Dermis blood vessel endothelial cell (primary cell): ENCODE data around the gene CCDC70. TPM values are rescaled to one million over a fixed set of nuclear protein-coding genes. Genes with fewer than 3 reads are reported as not detected.
"Not testable (repeated sequence)": the region's sequence is repeated elsewhere in the genome, so short reads cannot be mapped to it uniquely, and the experiment has no call there.

Experiments used
- DNase-seq: peaks from one replicate; pipeline ENCODE4 v3.0.0; 2010
- total RNA-seq: library from RNA; depleted of rRNA; stranded (reverse); fragments of >200 nt; gene quantifications from 2 replicates; pipeline ENCODE4 v1.2.3, GENCODE V29; 2014

Gene CCDC70
- not detected in 2 replicates for total RNA-seq

DNA sequence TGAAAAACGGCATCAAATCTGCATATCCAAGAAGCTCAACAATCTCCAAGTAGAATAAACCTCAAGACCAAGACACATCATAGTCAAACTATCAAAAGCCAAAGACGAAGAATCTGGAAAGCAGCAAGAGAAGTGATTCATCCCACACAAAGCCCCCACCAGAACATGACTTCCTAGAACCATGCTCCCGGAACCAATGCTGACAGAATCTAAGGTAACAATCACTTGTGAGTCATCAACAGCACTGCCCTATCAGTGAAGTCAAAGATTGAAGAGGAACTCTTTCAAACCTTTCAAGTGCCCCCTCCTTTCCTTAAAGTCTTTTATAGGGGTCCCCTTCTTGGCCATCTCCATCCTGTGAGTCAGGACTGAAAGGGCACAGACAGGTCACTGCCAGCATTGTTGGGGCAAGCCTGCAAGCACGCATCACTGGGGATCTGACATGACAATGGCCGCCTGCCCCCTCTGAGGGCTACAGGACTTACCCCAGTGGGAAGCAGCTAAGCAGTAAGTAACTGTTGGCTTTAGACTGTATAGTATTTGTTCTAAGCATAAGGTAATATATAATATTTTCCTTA, at the start of gene CCDC70:
Gene CCDC70, plus strand, starts transcription at position 247 of the 578 bp plus-strand sequence. CDS start 3,443 bp downstream, outside the sequence.
- DNase-seq = peak; percentile 69

DNA sequence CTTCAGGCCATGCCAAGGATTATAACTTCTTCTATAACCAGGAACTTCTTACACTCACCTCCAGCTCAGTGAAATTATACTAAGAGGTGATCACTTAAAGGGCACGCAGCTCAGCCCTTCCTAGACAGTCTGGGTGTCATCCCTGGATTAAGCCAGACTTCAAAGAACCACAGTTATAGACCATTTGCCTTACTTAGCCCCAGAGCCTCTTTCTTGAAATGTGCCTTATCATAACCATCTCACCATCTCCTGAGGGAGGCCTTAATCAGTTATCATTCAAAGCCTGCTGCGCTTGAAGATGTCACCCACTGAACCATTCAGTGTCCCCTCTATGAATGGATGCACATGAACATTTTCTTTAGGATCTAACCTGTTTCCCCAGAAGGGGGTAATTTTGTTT, 47.7 kb upstream of the CCDC70 start:
- no peak for DNase-seq

DNA sequence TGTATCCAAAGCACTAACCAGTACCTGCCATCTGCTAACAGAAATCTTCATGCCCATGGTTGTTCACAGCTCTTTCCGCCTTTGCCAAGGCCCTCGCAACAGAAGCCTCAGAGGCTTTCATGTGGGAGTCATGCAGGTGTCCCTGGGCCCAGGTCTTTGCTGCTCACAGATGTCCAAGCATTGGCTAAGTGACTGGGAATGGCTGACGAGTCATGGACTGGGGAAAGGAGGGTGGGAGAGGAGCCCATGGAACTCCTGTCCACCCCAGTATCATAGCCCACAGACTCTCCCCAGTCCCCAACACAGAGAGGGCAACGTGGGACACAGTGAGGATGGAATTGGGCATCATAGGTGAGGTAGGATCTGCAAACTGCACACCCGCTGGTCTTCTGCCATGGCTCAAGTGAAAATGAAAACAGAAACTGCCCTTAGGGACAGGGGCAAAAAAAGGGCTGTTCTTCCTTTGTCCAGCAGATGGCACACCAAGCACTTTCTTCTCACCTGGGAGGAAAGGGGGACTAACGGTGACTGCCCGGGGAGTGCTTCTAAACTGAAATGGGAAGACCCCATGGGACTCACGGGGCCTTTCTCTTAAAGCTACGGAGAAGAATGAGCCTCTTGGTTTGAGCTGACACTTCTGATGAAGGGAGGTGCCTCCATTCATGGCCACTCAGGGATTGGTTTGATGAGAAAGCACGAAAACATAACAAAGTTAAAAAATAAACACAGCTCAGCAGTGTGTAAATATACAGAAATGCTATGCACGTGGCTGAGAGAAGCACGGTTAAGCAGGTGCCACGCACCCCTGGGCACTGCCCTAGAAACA, 46.7 kb upstream of the CCDC70 start:
- peak; percentile 77 for DNase-seq

DNA sequence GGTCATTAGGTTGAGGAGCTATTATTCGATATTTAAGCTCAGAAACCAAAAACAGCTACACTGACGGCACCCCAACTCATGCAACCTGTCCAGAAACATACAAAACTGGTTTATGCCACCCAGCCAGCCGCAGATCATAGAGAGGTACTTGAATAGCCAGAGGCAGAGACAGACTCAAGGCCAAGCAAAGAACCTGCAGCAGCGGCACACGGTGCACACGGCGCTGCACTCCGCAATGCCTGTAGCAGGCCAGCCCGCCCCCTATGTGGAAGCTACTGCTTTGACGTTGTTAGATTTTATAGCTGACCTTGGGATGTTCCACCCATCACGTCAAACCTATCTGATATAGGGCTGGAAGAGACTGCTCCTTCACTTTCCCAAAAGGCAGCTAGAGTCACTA, 45.9 kb upstream of the CCDC70 start:
- no peak for DNase-seq

DNA sequence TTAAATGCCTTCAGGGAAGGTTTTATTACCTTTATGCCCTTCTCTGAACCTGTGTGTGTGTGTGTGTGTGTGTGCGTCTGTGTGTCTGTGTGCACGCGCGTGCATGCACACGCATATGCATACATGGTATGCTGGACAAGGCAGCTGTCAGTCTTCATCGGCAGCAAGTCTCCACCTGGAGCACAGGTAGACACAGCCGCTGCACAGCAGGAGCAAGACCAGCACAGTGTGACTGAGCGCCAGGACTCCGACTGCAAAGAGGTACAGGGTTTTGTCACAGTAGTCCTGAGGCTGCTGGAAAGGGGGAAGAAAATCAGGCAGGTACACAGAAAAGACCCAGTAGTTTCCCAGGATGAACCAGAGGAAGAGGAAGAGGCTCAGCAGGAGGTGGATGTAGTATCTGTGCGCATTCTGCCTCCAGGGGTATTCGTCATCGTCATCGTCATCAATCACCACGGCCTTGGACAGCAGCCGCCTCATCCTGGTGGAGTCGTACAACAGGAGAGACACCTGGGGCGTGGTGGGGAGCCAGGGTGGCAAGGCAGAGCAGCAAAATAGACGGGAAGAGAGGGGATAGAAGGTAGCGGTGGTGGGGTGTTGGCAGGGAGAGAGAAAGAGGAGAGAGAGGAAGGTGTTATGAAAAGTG, 45.0 kb upstream of the CCDC70 start:
- DNase-seq = no peak

DNA sequence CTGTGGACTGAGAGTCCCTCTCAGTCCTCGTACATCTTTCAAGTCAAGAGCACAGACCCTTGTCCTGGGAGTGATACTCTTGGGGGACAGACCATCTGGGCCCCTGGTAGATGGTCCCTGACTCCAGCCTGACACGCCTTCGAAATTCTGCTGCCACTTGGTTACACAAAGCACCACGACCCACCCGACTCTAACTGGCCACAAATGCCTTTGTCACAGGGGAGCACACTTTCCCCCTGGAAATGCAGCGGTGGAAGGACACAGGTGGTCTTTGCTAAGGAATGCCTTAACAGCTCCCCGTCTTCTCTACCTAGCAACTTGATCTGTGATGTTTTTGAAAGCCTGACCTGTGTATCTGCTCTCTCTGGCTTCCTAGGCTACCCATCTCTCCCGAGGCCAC, 44.1 kb upstream of the CCDC70 start:
- no peak for DNase-seq

DNA sequence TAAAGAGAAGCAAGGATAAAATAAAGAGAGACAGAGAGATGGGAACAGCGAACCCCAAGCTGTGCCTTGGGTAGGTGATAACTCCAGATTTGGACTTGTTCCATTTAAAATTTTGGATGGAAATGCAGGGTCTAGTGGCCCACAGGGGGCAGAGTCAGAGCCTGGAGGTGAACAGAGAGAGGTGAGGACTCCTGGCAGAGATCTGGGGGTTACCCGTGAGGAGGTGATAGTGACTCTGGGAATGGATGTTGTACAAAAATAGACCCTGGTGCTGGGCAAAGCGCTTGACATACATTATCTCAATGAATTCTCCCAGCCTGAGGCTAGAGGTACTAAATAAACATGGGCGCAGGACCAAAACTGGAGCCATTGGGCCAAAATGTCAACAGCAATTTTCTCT, 43.5 kb upstream of the CCDC70 start:
- no peak for DNase-seq

DNA sequence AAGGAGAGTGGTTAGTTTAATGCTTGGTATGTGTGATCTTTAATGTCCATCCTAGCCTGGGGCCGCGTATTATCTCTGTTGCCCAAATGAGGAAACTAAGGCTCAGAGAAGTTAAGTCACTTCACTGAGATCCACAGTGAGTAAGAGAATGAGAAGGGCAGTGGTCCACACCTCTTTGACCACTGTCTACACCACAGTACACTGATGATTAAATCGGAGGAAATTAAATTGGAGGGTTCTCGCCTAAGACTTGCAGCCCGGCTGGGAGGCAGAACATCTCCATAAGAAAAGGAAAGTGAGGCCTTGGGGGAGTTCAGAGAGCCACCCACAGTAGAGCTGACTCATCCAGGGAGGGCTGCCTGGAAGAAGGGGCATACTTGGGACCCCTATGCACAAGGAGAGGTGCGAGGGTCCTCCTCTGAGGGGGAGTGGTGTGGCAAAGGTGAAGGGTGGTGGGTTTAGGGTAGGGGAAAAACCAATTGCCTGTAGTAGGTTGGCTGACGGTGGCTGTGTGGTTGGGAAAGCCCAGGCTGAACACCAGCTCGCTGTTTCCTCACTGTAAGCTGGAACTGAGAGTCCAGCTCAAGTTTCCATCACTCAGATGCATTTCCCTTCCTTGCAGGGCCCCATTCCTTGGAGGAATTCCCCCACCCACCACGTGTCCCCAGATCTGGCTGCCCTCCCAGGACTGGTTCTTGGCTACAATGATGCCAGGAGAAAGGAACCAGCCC, 42.8 kb upstream of the CCDC70 start:
- DNase-seq = no peak

DNA sequence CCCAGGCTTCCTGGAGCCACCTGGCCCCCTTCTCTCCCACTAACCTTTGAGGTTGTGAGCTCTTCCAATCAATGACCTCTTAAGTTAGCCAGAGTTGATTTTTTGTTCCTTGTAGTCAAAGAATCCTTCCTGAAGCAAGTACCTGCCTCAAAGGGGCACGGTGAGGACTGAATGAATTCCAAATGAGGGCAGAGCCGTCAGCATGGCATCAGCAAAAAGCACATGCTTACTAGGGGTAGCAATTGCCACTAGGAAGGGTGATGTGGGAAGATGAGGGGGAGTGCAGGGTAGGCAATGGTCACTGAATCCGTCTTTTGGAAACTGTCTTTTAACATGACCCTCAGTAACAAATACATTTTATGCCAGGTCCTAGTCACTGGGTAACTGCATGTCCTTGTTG, 42.2 kb upstream of the CCDC70 start:
- DNase-seq = no peak

DNA sequence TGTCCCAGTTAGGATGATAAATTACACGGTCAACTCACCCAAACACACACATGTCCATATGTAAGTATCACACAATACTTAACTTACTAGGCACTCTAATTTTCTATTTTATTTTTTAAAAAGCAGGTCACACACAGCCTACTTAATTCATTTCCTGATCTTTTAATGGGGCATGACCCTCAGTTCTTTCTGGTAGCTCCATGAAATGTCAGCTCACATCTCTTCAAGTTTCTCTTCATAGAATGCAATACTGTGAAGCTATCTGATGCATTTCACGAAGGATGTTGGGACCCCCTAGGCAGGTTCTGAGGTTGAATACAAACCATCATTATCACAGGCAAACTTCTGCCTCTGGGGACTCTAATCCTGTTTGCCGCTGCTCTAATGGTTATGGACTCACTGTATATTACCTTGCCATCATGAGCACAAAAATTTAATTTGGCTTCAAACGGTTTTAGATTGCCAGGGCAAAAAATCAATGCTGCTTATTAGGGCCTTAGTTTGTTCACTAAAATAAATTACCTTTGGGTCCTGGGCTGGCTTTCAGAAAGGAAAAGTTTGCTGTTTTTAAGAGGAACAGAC, 41.7 kb upstream of the CCDC70 start:
- no peak for DNase-seq

DNA sequence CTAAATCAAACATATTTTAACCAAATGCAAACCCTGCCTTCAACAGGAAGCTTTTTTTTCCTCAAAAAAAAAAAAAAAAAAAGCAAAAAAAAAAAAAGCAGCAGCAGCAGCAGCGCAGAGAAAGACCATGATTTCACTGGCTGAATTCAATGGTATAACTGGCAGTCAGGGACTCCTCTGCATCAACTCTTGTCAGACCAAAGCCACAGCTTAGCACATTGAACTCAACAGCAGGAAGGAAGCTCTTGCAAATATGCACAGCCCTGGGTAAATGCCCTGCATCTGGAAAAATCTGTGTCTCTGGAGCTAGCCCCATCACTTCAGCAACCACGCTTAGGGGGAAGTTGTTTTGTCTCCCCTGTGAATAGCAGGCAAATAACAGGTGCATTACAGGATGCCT, 40.2 kb upstream of the CCDC70 start:
- no peak for DNase-seq

DNA sequence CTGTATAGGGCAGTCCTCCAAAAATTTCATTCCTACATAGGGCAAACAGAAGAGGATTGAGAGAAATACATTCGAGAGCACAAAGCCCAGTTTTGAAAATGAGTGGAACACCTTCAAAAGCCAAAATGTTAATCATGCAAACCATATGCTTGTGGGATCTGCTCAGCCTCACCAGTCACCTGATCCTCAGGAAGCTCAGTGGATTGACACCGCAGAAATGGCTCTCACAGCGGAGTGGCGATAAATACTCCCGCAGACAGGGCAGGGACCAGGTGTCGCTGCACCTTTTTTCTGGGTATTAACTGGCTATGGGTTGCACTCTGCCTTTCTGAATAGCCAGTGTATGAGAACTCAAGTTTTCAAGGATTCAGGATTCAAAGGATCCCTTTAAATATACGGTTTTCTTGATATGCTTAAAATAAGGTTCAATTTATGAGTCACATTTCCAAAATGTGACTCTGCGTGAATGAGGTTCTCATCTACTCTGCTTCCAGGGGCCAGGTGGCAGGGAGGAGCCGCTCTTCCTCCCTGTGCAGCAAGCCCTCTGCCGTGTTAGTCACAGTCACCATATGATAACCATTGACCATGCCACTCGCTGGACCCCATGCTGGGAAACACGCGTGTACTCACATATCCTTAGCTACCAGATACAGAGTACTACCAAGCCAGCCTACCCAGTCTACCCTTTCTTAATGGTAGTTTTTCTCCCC, 39.5 kb upstream of the CCDC70 start:
- DNase-seq = no peak

DNA sequence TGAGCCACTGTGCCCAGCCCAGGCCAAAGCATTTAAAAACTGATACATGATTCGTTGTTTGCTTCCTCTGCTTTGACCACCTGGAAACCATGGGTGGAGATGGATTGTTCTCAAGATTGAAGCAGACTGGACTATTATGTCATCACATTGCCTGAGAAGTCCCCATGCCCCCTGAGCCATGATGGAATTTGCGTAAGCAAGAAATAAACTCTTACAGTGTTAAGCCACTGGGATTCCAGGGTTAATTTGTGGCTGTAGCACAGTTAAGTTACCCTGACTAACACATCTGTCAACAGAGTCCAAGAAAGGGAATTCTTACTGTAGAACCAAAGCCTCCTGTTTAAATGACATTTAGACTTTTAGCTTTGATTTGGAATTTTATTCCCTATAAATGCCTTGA, 38.4 kb upstream of the CCDC70 start:
- DNase-seq = no peak

DNA sequence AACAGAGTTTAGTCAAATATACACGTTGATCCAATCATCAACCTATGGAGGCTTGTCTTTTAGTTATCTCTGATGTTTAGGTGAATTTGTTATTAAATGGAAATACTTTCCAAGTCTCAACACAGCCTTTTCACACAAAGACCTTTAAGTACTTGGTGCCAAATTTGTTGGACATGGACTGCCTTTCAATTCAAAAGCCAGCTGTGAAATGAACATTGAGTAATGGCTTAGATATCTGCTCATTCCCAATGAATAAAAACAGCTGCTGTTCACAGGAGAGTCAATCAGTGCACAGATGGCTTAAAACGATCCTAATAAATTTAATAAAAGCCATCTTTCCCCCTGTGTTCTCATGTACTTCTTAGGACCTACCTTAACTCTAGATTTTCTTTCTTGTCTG, 37.9 kb upstream of the CCDC70 start:
- DNase-seq = no peak

DNA sequence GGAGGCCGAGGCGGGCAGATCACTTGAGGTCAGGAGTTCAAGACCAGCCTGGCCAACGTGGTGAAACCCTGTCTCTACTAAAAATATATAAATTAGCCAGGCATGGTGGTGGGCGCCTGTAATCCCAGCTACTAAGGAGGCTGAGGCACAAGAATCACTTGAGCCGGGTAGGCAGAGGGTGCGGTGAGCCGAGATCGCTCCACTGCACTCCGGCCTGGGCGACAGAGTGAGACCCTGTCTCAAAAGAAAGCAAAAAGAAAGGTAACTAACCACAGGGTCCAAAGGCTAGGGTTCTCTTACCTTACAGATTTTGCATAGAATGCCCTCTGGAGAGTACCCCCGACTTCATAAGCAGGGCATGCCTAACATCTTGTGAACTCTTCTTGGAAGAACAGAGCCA, 37.1 kb upstream of the CCDC70 start:
- not testable (repeated sequence) for DNase-seq

DNA sequence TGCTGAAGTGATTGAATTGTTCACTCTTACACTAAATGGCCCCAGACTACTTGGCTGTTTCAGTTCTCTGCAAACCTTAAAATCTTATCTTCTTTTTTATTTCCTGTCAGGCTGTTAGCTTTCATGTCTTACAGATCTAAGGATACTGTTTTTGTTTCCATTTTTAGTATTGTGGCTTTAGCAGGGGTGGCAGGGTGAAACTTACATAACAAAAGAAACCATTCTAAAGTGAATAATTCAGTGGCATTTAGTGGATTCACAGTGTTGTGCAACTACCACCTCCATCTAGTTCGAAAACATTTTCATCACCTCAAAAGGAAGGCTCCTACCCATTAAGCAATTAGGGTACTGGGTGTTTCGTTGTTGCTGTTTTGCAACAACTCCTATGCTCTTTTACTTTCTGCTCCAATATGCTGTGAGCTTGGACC, 36.6 kb upstream of the CCDC70 start:
- no peak for DNase-seq

DNA sequence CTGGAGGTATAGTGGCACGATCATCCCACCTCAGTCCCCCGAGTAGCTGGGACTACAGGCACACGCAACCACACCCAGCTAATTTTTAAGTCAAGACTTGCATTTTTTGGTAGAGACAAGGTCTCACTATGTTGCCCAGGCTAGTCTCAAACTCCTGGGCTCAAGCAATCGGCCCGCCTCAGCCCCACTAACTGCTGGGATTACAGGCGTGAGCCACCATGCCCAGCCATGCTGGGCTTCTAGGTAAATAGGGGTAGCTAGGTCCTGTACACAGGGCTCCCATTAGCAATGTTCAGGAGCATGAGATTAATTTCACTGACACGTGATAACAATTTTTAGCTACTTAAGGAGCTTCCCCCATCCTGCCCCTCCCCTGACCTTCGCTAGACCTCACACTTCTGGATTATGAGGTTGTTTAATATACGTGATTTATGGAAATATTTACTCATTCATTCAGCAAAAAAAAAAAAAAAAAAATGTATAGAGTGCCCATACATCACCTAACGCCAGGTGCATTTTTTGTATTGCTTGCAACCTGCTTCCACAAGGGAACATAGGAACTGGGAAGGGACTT, 36.0 kb upstream of the CCDC70 start:
- DNase-seq = no peak

DNA sequence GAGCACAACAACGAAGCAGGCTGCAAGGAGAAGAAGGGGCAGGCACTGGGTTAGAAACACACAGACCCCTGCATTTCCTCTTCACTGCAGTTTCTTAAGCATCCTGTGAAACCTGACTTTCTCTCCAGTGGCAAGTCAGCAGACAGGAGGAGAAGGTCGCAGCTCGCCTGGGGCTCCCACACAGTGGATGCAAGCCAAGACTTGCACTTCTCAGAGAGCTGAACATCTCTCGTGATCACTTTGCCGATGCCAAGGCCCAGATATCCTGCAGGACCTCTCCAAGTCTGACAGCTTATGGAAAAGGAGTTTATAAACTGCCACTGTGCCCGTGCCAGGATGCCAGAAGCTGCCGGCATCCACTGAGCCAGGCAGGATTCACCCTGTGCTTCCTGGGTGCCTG, 35.2 kb upstream of the CCDC70 start:
- no peak for DNase-seq

DNA sequence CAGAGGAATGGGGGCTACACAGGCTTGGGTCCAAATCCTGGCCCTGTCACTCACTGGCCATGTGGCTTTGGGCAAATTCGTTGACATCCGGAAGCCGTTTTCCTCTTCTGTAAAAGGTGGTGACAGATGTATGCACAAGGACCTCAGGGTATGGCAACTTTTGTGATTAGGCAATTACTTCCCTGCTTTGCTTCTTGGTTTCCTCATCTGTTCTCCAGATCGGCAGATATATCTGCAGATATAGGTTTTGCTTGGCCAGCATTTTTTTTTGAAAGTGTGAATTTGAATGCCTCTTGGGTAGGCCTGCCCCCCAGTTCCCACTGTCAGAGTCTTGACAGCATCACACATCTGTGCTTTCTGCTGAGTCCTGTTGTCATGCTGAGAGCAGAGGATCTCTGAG, 34.5 kb upstream of the CCDC70 start:
- no peak for DNase-seq

DNA sequence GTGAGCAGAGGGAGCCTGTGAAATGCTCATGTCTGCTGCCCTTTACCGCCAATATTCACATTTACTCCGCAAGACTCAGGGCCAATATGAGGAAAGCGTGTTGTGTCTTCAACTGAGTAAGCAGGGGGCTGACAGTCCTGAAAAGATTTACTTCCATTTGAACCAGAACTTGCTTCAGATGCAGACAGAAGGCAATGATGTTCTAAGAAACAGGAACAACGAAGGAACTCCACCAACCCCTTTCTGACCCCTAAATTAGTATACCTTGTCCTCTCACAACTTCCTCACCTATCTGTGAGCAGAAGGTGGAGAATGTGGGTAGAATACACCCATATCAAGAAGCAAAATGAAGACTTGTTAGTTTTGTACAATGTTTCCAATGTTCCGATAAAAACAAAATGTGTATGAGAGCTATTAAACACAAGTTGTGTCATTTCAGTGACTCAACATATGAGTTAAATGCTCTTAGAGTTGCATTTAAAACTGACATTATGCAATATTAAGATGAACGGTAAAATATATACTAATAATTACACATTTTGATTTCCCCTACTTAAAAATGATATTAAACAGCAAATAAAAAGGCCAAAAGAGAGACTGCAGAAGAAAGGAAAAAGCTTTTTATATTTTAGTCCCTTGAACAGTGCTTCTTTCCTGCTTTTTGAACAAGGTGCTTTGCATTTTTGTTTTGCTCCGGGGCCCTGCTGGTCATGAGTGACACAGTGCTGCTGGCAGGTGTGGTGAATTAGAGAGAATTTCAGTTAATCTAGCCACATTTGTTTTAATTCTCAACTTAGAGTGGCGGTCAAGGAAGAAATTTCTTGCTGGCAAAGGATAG, 32.8 kb upstream of the CCDC70 start:
- DNase-seq = no peak

DNA sequence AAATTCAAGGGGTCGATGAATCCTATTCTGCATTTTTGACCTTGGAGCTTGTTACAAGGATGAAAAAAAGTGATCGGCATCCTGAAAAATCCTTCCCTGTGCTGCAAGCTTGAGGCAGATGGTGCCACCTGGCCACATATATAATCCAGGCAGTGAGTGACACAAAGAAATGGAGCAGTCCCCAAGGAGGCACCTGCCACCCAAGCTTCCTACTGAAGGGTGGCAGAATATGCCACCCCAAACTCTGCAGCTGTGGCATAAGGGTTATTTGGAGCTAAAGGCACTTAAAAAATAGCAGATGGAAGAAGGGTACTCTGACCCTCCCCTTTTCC, 32.2 kb upstream of the CCDC70 start:
- DNase-seq = no peak
